Bronchial epithelial cell (primary cell): Measurements from ENCODE around the gene RBBP4. TPM values are rescaled to one million over a fixed set of nuclear protein-coding genes. Genes with fewer than 3 reads are reported as not detected.

Experiments used
- DNase-seq: peaks from one replicate; pipeline ENCODE4 v3.0.0-alpha.2; 2010; ENCODE audit warnings: low read depth
- FAIRE-seq: peaks from 2 replicates; lab custom pipeline; 2011; peaks lifted over from hg19 to GRCh38; lab: Jason Lieb, UNC
- H3K27me3 ChIP-seq: 2 replicates; pipeline ENCODE4 v1.5.1; 2011; ENCODE audit warnings: low read length; ENCODE audit not compliant: control insufficient read depth, insufficient read depth
- H3K36me3 ChIP-seq: 2 replicates; pipeline ENCODE4 v1.5.1; 2011; ENCODE audit warnings: low read length; ENCODE audit not compliant: control insufficient read depth, insufficient read depth
- H3K4me3 ChIP-seq: 2 replicates; pipeline ENCODE4 v1.5.1; 2011; ENCODE audit warnings: mild to moderate bottlenecking, low read depth, low read length, control low read depth
- CTCF ChIP-seq: IDR thresholded peaks from 2 replicates; pipeline ENCODE4 v1.5.1; 2011; ENCODE audit warnings: mild to moderate bottlenecking, moderate library complexity, low read length, control low read depth, inconsistent platforms; ENCODE audit not compliant: insufficient read depth, severe bottlenecking
- total RNA-seq: library from RNA; depleted of rRNA; stranded (reverse); fragments of >200 nt; gene quantifications from 2 replicates; pipeline ENCODE4 v1.2.1, GENCODE V29; 2014

Gene RBBP4
- total RNA-seq, 1 donor from 2014 or later, result 93.7 TPM

GRCh38 chr1:32702599-32703478, 51.8 kb downstream of the RBBP4 start, which contains the start of gene SYNC:
Gene SYNC, minus strand, starts transcription at chr1:32702770. Its CDS starts 110 bp downstream, at chr1:32702660.
- FAIRE-seq (no peak), DNase-seq (no peak)
- no peaks in the 10 kb centered on the region for H3K27me3 ChIP-seq
- H3K36me3 ChIP-seq, result no peaks in the 10 kb centered on the region
- no peak for TF ChIP-seq CTCF
- H3K4me3 ChIP-seq, result peak within 1 kb of the TSS; percentile 61

GRCh38 chr1:32703479-32704291, 52.7 kb downstream of the RBBP4 start:
- TF ChIP-seq CTCF, result no peak
- FAIRE-seq (no peak), DNase-seq (peak; percentile 69)
- H3K4me3 ChIP-seq, result peak overlapping the region; percentile 61
- H3K27me3 ChIP-seq, result no peaks in the 10 kb centered on the region
- no peaks in the 10 kb centered on the region for H3K36me3 ChIP-seq

- no peak for TF ChIP-seq CTCF
- DNase-seq (no peak), FAIRE-seq (no peak)
- no peak overlapping the region for H3K4me3 ChIP-seq
- no peaks in the 10 kb centered on the region for H3K36me3 ChIP-seq
- H3K27me3 ChIP-seq, result no peaks in the 10 kb centered on the region
Measured at GRCh38 chr1:32705516-32705915, 54.5 kb downstream of the RBBP4 start.

GRCh38 chr1:32706491-32706890, 55.5 kb downstream of the RBBP4 start:
- DNase-seq (no peak), FAIRE-seq (no peak)
- Histone ChIP-seq H3K36me3 (no peaks in the 10 kb centered on the region), H3K27me3 (no peaks in the 10 kb centered on the region), H3K4me3 (no peak overlapping the region)
- no peak for TF ChIP-seq CTCF

- FAIRE-seq (no peak), DNase-seq (no peak)
- H3K27me3 ChIP-seq, result no peaks in the 10 kb centered on the region
- no peaks in the 10 kb centered on the region for H3K36me3 ChIP-seq
- H3K4me3 ChIP-seq, result no peak overlapping the region
- TF ChIP-seq CTCF, result no peak
Measured at GRCh38 chr1:32709075-32709474, 58.1 kb downstream of the RBBP4 start.
